ENCODE data around the gene KIAA0930.

DNA sequence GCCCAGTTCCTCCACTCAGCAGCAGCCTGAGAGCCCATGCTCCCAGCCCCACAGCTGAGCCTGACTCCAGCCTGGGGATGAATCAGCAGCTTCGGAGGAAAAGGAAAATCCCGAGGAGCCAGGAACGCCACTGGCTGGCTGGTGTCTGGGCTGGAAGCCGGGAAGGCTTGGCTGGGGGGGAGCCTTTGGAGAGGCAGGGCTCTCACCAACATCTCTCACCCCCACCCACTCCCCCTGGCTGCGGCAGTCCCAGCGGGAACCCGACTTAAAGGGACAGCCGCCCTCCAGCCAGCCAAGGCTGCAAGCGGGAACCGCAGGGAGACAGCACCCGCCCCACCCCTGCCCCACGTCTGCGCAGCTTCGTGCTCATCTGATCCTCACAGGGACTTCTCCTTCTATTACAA, 28.4 kb downstream of the KIAA0930 start:
- TF ChIP-seq POLR2A (IDR thresholded peaks at IDR 0.05; ENCODE audit: low read depth, low read length) (no peak), POLR2AphosphoS5 (IDR thresholded peaks at IDR 0.05; ENCODE audit: low read depth, low read length) (no peak)

Measured in GM12892 (cell line).